GM12873 (cell line): Measurements from ENCODE around the gene SORCS3.

Experiments
- TF ChIP-seq, protein P1 (sequence below): IDR thresholded peaks from 2 replicates; pipeline ENCODE4 v1.5.1; 2012; ENCODE audit warnings: low read depth, mild to moderate bottlenecking, moderate library complexity, low read length, control low read depth; ENCODE audit not compliant: insufficient read depth; ENCODE audit errors: missing control alignments

SORCS3 gene

DNA sequence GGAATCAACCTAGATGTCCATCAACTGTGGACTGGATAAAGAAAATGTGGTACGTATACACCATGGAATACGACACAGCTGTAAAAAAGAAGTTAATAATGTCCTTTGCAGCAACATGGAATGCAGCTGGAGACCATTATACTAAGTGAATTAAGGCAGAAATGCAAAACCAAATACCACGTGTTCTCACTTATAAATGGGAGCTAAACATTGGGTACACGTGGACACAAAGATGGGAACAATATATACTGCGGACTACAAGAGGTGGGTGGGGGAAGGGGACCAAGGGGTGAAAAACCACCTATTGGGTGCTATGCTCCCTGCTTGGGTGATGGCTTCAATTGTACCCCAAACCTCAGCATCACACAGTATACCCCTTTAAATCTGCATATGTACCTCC, 385.5 kb downstream of the SORCS3 start:
- TF ChIP-seq, protein P1, sequence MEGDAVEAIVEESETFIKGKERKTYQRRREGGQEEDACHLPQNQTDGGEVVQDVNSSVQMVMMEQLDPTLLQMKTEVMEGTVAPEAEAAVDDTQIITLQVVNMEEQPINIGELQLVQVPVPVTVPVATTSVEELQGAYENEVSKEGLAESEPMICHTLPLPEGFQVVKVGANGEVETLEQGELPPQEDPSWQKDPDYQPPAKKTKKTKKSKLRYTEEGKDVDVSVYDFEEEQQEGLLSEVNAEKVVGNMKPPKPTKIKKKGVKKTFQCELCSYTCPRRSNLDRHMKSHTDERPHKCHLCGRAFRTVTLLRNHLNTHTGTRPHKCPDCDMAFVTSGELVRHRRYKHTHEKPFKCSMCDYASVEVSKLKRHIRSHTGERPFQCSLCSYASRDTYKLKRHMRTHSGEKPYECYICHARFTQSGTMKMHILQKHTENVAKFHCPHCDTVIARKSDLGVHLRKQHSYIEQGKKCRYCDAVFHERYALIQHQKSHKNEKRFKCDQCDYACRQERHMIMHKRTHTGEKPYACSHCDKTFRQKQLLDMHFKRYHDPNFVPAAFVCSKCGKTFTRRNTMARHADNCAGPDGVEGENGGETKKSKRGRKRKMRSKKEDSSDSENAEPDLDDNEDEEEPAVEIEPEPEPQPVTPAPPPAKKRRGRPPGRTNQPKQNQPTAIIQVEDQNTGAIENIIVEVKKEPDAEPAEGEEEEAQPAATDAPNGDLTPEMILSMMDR, result no peak

DNA sequence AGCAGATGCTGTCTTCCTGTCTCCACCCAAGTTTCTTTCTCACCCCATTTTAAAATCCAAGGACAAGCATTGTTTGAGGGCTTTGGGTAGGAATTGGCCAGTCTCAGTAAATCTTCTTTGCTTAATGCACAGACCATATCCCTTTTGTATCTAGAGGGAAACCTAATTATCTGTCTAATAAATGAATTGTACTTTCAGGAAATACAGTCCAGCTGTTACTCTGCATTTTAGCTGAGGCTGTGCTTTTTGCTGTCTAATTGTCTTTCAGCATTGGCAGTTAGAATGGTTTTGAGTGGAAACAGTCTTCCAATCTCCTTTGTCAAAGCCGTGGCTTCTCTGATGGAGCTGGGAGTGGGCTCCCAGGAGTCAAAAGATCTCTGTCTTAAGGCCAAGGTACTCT, 388.2 kb downstream of the SORCS3 start:
- TF ChIP-seq, protein P1, result no peak

DNA sequence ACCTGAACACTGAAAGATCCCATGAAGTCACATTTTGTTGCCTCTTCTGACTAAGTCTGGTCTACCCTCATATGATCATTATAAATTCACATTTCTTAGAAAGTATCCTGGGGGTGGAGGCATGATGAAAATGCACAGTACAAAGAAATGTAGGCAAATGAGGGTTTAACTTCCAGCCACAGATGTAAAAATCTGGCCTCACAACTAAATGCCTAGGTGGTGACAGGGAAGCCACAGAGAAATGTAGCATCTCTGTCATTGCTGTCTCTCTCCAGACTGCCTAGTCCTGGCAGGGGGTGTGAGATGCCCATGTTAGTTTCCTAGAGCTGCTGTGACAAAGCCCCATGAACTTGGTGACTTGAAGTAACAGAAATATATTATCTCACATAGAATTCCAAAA, 395.9 kb downstream of the SORCS3 start:
- TF ChIP-seq, protein P1, result no peak

DNA sequence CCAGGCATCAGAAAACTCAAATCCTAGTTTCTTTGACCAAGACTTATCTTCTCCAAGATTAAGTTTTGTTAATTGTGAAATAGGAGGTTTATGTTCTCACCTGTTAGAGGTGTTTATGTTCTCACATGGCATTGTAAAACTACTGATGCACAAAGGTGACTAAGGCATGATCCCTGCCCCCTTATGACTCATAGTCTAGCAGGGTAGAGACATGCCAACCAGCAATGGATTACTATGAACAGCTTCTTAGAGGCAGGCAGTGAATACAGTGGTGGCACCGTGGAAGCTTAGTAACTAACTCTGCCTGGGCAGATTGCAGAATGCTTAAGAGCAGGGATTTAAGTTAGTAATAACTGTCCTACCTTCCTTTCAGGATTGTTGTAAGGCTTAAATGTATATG, 400.9 kb downstream of the SORCS3 start:
- TF ChIP-seq, protein P1, result no peak

DNA sequence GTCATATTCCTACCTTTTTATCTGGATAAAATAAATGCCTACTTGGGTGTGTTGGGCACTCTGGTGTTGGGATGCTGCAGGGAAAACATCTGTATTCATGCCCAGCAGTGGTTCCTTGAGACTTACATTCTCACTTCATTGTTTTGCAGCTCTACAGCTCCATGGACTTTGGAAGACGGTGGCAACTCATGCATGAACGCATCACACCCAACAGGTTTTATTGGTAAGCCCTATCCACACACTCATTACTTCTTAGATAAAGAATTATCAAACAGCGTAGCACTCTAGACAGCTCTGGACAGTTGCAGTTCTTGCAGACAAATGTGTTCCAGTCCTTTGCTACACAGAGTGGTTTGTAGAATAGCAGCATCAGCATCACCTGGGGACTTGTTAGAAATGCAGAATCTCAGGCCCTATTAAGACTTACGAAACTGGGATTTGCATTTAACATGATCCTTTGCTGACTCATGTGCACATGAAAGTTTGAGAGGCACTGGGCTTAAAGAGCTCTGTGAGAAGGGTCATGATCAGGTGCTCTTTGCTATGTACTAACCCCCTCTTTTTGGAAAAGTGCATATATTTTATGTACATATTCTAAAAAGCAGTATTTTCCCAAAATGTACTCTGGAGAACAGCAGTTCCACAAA, 401.9 kb downstream of the SORCS3 start:
- TF ChIP-seq, protein P1, result no peak

DNA sequence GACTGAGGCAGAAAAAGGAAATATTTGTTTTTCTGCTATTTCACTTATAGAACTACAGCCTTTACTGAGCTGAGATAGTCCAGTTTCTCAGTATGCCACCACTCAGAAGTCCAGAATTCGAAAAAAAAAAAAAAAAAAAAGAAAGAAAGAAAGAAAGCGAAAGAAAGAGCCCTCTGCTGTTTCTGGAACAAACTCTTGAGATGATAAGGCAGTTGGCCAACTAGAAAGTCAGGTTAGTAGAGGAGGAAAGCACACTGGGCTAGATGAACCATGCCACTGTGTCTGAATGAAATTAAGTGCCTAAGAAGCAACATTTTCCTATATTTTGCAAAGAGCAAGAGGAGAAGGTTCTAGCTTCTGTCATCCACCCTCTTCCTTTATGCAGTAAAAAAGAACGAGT, 403.8 kb downstream of the SORCS3 start:
- TF ChIP-seq, protein P1, result no peak

DNA sequence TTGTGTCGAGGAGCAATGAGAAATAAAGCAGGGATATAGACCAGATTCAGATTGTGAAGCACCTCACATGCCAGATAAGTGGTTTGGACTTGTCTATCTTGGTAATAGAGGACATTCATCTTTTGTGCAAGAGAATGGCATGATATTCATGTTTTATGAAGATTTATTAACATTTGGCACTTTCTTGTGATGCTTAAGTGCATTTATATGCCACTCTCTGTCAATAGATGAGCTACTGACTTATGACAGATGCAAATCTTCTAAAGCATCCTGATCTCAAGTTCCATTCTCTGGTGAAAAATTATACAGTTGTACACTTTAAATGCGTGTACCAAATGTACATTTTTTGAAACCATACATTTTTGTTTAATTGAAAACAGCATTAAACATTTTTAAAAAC, 415.3 kb downstream of the SORCS3 start:
- TF ChIP-seq, protein P1, result no peak
